Measurements from ENCODE around the gene OR8H2.
"Not testable (repeated sequence)": the region's sequence is repeated elsewhere in the genome, so short reads cannot be mapped to it uniquely, and the experiment has no call there.

The OR8H2 gene

GRCh38 chr11:56103210-56103737, at the start of gene OR8H2:
Gene OR8H2, plus strand, starts transcription at chr11:56103687. Its CDS starts 1,356 bp downstream, at chr11:56105043.
- peak; percentile 90 for FAIRE-seq

GRCh38 chr11:56056366-56056765, 47.1 kb upstream of the OR8H2 start:
- FAIRE-seq, result not testable (repeated sequence)

GRCh38 chr11:56057661-56058237, 45.7 kb upstream of the OR8H2 start:
- not testable (repeated sequence) for FAIRE-seq

GRCh38 chr11:56058260-56058780, 45.2 kb upstream of the OR8H2 start:
- not testable (repeated sequence) for FAIRE-seq

- FAIRE-seq, result no peak
These were observed 36.5 kb upstream of the OR8H2 start for GRCh38 chr11:56066980-56067379.

- FAIRE-seq, result no peak
These were observed 13.8 kb upstream of the OR8H2 start for GRCh38 chr11:56089697-56090096.

GRCh38 chr11:56093008-56093407, 10.5 kb upstream of the OR8H2 start, which contains the start of gene OR8I2:
Gene OR8I2, plus strand, starts transcription at chr11:56093308. Its CDS starts 0 bp downstream, at chr11:56093308.
- FAIRE-seq, result no peak

- no peak for FAIRE-seq
These were observed 18.6 kb downstream of the OR8H2 start, which contains the start of gene OR8H3 for GRCh38 chr11:56122073-56122472. Gene OR8H3, plus strand, starts transcription at chr11:56122373. Its CDS starts 0 bp downstream, at chr11:56122373.

- FAIRE-seq, result no peak
These were observed 36.7 kb downstream of the OR8H2 start, which contains the start of gene OR8J3 for GRCh38 chr11:56140151-56140661. Gene OR8J3, minus strand, starts transcription at chr11:56140201. Its CDS starts 2,483 bp downstream, at chr11:56137718.

- FAIRE-seq, result not testable (repeated sequence)
These were observed 40.2 kb downstream of the OR8H2 start for GRCh38 chr11:56143681-56144080.

GRCh38 chr11:56151376-56151775, 47.9 kb downstream of the OR8H2 start:
- no peak for FAIRE-seq

GRCh38 chr11:56152333-56152732, 48.8 kb downstream of the OR8H2 start:
- no peak for FAIRE-seq
